ENCODE results near the gene PGA3. TPM values are rescaled to one million over a fixed set of nuclear protein-coding genes. Genes with fewer than 3 reads are reported as not detected.
"Not testable (repeated sequence)": the region's sequence is repeated elsewhere in the genome, so short reads cannot be mapped to it uniquely, and the experiment has no call there.

PGA3 gene
- total RNA-seq, 1 donor from 2014 or later: not detected

GRCh38 chr11:61231585-61231984 is 28.3 kb downstream of the PGA3 start:
- not testable (repeated sequence) for H3K36me3 ChIP-seq; H3K27ac Mint-ChIP-seq; DNase-seq (ENCODE audit: low spot score); H3K27me3 ChIP-seq; H2AFZ ChIP-seq (replicated peaks); H3K9ac ChIP-seq; H3K4me2 ChIP-seq; H3K79me2 ChIP-seq (ENCODE audit: low read depth); H3K4me3 ChIP-seq; H3K9me3 ChIP-seq (ENCODE audit: low read depth); H3K27ac ChIP-seq; H3F3A ChIP-seq (ENCODE audit: low read depth); H4K20me1 ChIP-seq (ENCODE audit: low read depth); H3K27me3 Mint-ChIP-seq (ENCODE audit: insufficient read depth, low read depth); H3K9me3 Mint-ChIP-seq; H3K4me1 Mint-ChIP-seq; H3K36me3 Mint-ChIP-seq; H3K4me3 Mint-ChIP-seq; H3K4me1 ChIP-seq

- not testable (repeated sequence) for H3K27ac ChIP-seq; H3K27me3 Mint-ChIP-seq (ENCODE audit: insufficient read depth, low read depth); H3K4me1 ChIP-seq; H3K79me2 ChIP-seq (ENCODE audit: low read depth); H3K4me2 ChIP-seq; H3K9me3 Mint-ChIP-seq; H3K36me3 ChIP-seq; H3K9me3 ChIP-seq (ENCODE audit: low read depth); H3K9ac ChIP-seq; H2AFZ ChIP-seq (replicated peaks); H3K4me1 Mint-ChIP-seq; DNase-seq (ENCODE audit: low spot score); H3K27ac Mint-ChIP-seq; H3K4me3 Mint-ChIP-seq; H3K27me3 ChIP-seq; H4K20me1 ChIP-seq (ENCODE audit: low read depth); H3F3A ChIP-seq (ENCODE audit: low read depth); H3K4me3 ChIP-seq; H3K36me3 Mint-ChIP-seq
These were observed 29.3 kb downstream of the PGA3 start for GRCh38 chr11:61232548-61233145.

- not testable (repeated sequence) for H3K4me2 ChIP-seq; H3K4me3 ChIP-seq; H3K9me3 Mint-ChIP-seq; H3K4me3 Mint-ChIP-seq; H3F3A ChIP-seq (ENCODE audit: low read depth); H3K79me2 ChIP-seq (ENCODE audit: low read depth); H3K36me3 ChIP-seq; DNase-seq (ENCODE audit: low spot score); H3K27ac ChIP-seq; H4K20me1 ChIP-seq (ENCODE audit: low read depth); H3K36me3 Mint-ChIP-seq; H3K27me3 Mint-ChIP-seq (ENCODE audit: insufficient read depth, low read depth); H3K4me1 ChIP-seq; H3K9ac ChIP-seq; H3K4me1 Mint-ChIP-seq; H3K27ac Mint-ChIP-seq; H3K9me3 ChIP-seq (ENCODE audit: low read depth); H3K27me3 ChIP-seq; H2AFZ ChIP-seq (replicated peaks)
These were observed 33.8 kb downstream of the PGA3 start for GRCh38 chr11:61237130-61237529.

- DNase-seq (ENCODE audit: low spot score); H2AFZ ChIP-seq (replicated peaks); H3K36me3 ChIP-seq: not testable (repeated sequence)
These were observed 37.0 kb downstream of the PGA3 start for GRCh38 chr11:61240288-61240687.

GRCh38 chr11:61240875-61241274 is 37.6 kb downstream of the PGA3 start, which contains the start of gene PGA5:
Gene PGA5 (plus strand): TSS chr11:61241175. CDS start chr11:61241227, 52 bp downstream.
- H3K27me3 Mint-ChIP-seq (ENCODE audit: insufficient read depth, low read depth); H3K79me2 ChIP-seq (ENCODE audit: low read depth); H3K9me3 Mint-ChIP-seq; DNase-seq (ENCODE audit: low spot score); H3K27ac ChIP-seq; H3K27me3 ChIP-seq; H3F3A ChIP-seq (ENCODE audit: low read depth); H3K9me3 ChIP-seq (ENCODE audit: low read depth); H2AFZ ChIP-seq (replicated peaks); H3K36me3 ChIP-seq; H3K4me3 Mint-ChIP-seq; H3K4me3 ChIP-seq; H4K20me1 ChIP-seq (ENCODE audit: low read depth); H3K4me2 ChIP-seq; H3K4me1 ChIP-seq; H3K36me3 Mint-ChIP-seq; H3K27ac Mint-ChIP-seq; H3K9ac ChIP-seq; H3K4me1 Mint-ChIP-seq: not testable (repeated sequence)

More at GRCh38 chr11:61240288-61240687, 37.0 kb downstream of the PGA3 start:
- not testable (repeated sequence) for H3K36me3 Mint-ChIP-seq; H3K4me1 ChIP-seq; H3K27me3 Mint-ChIP-seq (ENCODE audit: insufficient read depth, low read depth); H3F3A ChIP-seq (ENCODE audit: low read depth); H3K4me3 ChIP-seq; H3K9me3 ChIP-seq (ENCODE audit: low read depth); H3K79me2 ChIP-seq (ENCODE audit: low read depth); H4K20me1 ChIP-seq (ENCODE audit: low read depth); H3K27ac Mint-ChIP-seq; H3K9me3 Mint-ChIP-seq; H3K9ac ChIP-seq; H3K4me3 Mint-ChIP-seq; H3K27ac ChIP-seq; H3K4me2 ChIP-seq; H3K27me3 ChIP-seq; H3K4me1 Mint-ChIP-seq

- H4K20me1 ChIP-seq (ENCODE audit: low read depth); H3K4me2 ChIP-seq; H3K36me3 ChIP-seq; H3K27me3 ChIP-seq; H3K79me2 ChIP-seq (ENCODE audit: low read depth); H2AFZ ChIP-seq (replicated peaks); H3K9me3 Mint-ChIP-seq; H3K4me1 Mint-ChIP-seq; H3K9ac ChIP-seq; H3K36me3 Mint-ChIP-seq; H3K9me3 ChIP-seq (ENCODE audit: low read depth); H3K27ac Mint-ChIP-seq; DNase-seq (ENCODE audit: low spot score); H3K4me3 ChIP-seq; H3K4me3 Mint-ChIP-seq; H3K27me3 Mint-ChIP-seq (ENCODE audit: insufficient read depth, low read depth); H3K27ac ChIP-seq; H3K4me1 ChIP-seq; H3F3A ChIP-seq (ENCODE audit: low read depth): not testable (repeated sequence)
These were observed 38.2 kb downstream of the PGA3 start for GRCh38 chr11:61241526-61241925.

- not testable (repeated sequence) for DNase-seq (ENCODE audit: low spot score); H3K27ac ChIP-seq; H4K20me1 ChIP-seq (ENCODE audit: low read depth); H3K9me3 ChIP-seq (ENCODE audit: low read depth); H3K27me3 ChIP-seq; H3K9ac ChIP-seq; H3F3A ChIP-seq (ENCODE audit: low read depth); H3K4me3 ChIP-seq; H3K4me2 ChIP-seq; H3K4me1 ChIP-seq; H3K27me3 Mint-ChIP-seq (ENCODE audit: insufficient read depth, low read depth); H3K9me3 Mint-ChIP-seq; H3K27ac Mint-ChIP-seq; H2AFZ ChIP-seq (replicated peaks); H3K79me2 ChIP-seq (ENCODE audit: low read depth); H3K4me3 Mint-ChIP-seq; H3K4me1 Mint-ChIP-seq; H3K36me3 ChIP-seq; H3K36me3 Mint-ChIP-seq
These were observed 42.1 kb downstream of the PGA3 start for GRCh38 chr11:61245284-61245964.

- not testable (repeated sequence) for H3K36me3 Mint-ChIP-seq; H4K20me1 ChIP-seq (ENCODE audit: low read depth); H3K9me3 Mint-ChIP-seq
These were observed 44.8 kb downstream of the PGA3 start for GRCh38 chr11:61248071-61248470.

More at GRCh38 chr11:61248071-61248470, 44.8 kb downstream of the PGA3 start:
- DNase-seq (ENCODE audit: low spot score); H3K4me3 Mint-ChIP-seq; H2AFZ ChIP-seq (replicated peaks); H3K4me1 ChIP-seq; H3K27ac Mint-ChIP-seq; H3K9ac ChIP-seq; H3K36me3 ChIP-seq; H3K4me3 ChIP-seq; H3K27me3 ChIP-seq; H3K4me2 ChIP-seq; H3K9me3 ChIP-seq (ENCODE audit: low read depth); H3F3A ChIP-seq (ENCODE audit: low read depth); H3K79me2 ChIP-seq (ENCODE audit: low read depth); H3K27me3 Mint-ChIP-seq (ENCODE audit: insufficient read depth, low read depth); H3K27ac ChIP-seq: not testable (repeated sequence)
- peaks cover 17% of the 10 kb centered on the region for H3K4me1 Mint-ChIP-seq

Data from neural progenitor cell (in vitro differentiated cells).